C4-2B (cell line): Measurements from ENCODE around the gene ITPR2.
"Not testable (repeated sequence)": the region's sequence is repeated elsewhere in the genome, so short reads cannot be mapped to it uniquely, and the experiment has no call there.

Experiments used
- ZFX ChIP-seq: fragments of 450-650 bp; IDR thresholded peaks from 2 replicates; pipeline ENCODE4 v1.6.1; 2017
- TF ChIP-seq, protein P1 (sequence below): fragments of 450-650 bp; conservative IDR thresholded peaks from 2 replicates; pipeline ENCODE4 v1.5.1; 2017; ENCODE audit warnings: mild to moderate bottlenecking

- TF ChIP-seq, protein P1, sequence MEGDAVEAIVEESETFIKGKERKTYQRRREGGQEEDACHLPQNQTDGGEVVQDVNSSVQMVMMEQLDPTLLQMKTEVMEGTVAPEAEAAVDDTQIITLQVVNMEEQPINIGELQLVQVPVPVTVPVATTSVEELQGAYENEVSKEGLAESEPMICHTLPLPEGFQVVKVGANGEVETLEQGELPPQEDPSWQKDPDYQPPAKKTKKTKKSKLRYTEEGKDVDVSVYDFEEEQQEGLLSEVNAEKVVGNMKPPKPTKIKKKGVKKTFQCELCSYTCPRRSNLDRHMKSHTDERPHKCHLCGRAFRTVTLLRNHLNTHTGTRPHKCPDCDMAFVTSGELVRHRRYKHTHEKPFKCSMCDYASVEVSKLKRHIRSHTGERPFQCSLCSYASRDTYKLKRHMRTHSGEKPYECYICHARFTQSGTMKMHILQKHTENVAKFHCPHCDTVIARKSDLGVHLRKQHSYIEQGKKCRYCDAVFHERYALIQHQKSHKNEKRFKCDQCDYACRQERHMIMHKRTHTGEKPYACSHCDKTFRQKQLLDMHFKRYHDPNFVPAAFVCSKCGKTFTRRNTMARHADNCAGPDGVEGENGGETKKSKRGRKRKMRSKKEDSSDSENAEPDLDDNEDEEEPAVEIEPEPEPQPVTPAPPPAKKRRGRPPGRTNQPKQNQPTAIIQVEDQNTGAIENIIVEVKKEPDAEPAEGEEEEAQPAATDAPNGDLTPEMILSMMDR: not testable (repeated sequence)
- TF ChIP-seq ZFX: not testable (repeated sequence)
Observed at GRCh38 chr12:26671487-26671886, 161.5 kb downstream of the ITPR2 start.
